Spinal cord (tissue), 10 donors: Measurements from ENCODE around the gene LYSMD4. TPM values are rescaled to one million over a fixed set of nuclear protein-coding genes. Genes with fewer than 3 reads are reported as not detected.
"Not testable (repeated sequence)": the region's sequence is repeated elsewhere in the genome, so short reads cannot be mapped to it uniquely, and the experiment has no call there.

Source experiments
- DNase-seq, 6 donors: peaks; one replicate each; pipeline versions ENCODE4 v3.0.0 to v3.0.0-alpha.2; 2013 to 2015; ENCODE audit warnings: low spot score in 6 of 6, low read depth in 4 of 6
- H3K27ac ChIP-seq: one replicate; pipeline ENCODE4 v1.5.1; 2013; ENCODE audit warnings: low read depth, low read length, control low read depth
- H3K27me3 ChIP-seq: one replicate; pipeline ENCODE4 v1.6.1; 2013; ENCODE audit warnings: low read length; ENCODE audit not compliant: control insufficient read depth, insufficient read depth
- H3K36me3 ChIP-seq: one replicate; pipeline ENCODE4 v1.6.1; 2013; ENCODE audit warnings: low read length; ENCODE audit not compliant: control insufficient read depth, insufficient read depth
- H3K4me1 ChIP-seq: one replicate; pipeline ENCODE4 v1.6.1; 2013; ENCODE audit warnings: low read length; ENCODE audit not compliant: control insufficient read depth, insufficient read depth
- H3K4me3 ChIP-seq: one replicate; pipeline ENCODE4 v1.5.1; 2013; ENCODE audit warnings: low read depth, low read length, control low read depth
- H3K9me3 ChIP-seq: one replicate; pipeline ENCODE4 v1.6.1; 2013; ENCODE audit warnings: low read length; ENCODE audit not compliant: control insufficient read depth, insufficient read depth
- WGBS: methylation state at CpG from one replicate; pipeline ENCODE4 v1.1.5; 2013; ENCODE audit warnings: missing lambda C conversion rate; ENCODE audit not compliant: insufficient coverage; 5-methylcytosine and 5-hydroxymethylcytosine counted together
- long read RNA-seq, 4 donors: transcript quantifications; one replicate each; lab custom pipeline, GENCODE V29; 2026
- polyA plus RNA-seq, 2 donors: library from polyadenylated mRNA; unstranded; fragments of 120-200 nt; gene quantifications; one replicate each; pipeline ENCODE4 v1.2.1, GENCODE V29; 2013; ENCODE audit not compliant: insufficient read length in 2 of 2
- total RNA-seq, 2 donors: library from RNA; depleted of rRNA in 1 of 2; stranded (reverse); fragments of 120-200 nt in 1 of 2; fragments of >200 nt in 1 of 2; gene quantifications; one replicate each; pipeline versions ENCODE4 v1.2.3 to v1.2.4, GENCODE V29; 2013 to 2014
- donor health status: healthy.

LYSMD4 gene
- total RNA-seq (10 to 100 TPM; 17.7 to 19.2 TPM), polyA plus RNA-seq (10 to 100 TPM; 15.3 to 21.4 TPM)
- long read RNA-seq, donor 1, transcript LYSMD4-203 (1 exons, 2,122 nt), result major isoform, 59 of 60 reads
- long read RNA-seq, donor 1, partial matches to known transcripts, result 0 of 60 reads
- long read RNA-seq, donor 1, other reads (novel, unspliced or antisense), result 0 of 60 reads
- long read RNA-seq, donor 2, transcript LYSMD4-203 (1 exons, 2,122 nt), result major isoform, 24 of 26 reads
- long read RNA-seq, donor 2, partial matches to known transcripts, result 0 of 26 reads
- long read RNA-seq, donor 2, other reads (novel, unspliced or antisense), result 0 of 26 reads
- long read RNA-seq, donor 3, transcript LYSMD4-203 (1 exons, 2,122 nt), result major isoform, 23 of 23 reads
- long read RNA-seq, donor 3, partial matches to known transcripts, result 0 of 23 reads
- long read RNA-seq, donor 3, other reads (novel, unspliced or antisense), result 0 of 23 reads
- long read RNA-seq, donor 4, transcript LYSMD4-203 (1 exons, 2,122 nt), result major isoform, 139 of 143 reads
- long read RNA-seq, donor 4, partial matches to known transcripts, result 0 of 143 reads
- long read RNA-seq, donor 4, other reads (novel, unspliced or antisense), result 0 of 143 reads

DNA sequence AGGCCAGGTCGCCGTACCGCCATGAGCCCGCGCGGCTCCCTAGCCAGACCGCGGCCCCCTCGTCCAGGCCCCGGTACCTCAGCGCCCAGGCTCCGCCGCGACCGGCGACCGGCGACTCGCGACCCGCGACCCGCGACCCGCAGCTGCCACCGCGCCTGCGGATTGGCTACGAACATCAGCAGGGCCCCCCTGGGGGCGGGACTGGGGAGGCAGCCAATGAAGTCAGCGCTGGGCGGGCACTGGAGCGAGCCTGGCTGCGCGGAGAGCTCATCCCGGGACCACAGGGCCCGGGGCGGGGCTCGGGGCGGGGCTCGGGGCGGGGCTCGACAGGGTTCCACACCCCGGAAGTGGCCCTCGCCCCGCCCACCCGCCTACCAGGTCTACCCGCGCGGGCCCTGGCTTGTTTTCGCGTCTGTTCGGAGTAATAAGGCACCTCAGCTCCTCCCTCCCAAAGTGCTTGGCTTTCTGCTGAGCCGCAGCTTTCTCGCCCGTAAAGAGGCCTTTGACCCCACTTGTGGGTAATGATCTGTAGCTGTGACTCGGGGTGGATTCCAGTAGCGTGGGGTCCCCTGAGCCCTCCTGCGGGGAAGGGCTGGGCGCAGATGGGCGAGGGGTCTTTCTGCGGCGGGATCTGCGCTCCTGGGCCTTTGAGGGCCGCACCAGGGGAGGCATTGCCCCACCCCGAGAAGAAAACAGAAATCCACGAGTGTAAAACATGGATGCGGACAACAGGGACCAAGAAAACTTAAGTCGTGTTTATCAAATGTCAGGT, at the start of gene LYSMD4:
LYSMD4 (minus strand) TSS at position 170 of the 772 bp plus-strand sequence. CDS start 1,438 bp downstream, outside the sequence.
- Histone ChIP-seq H3K27me3 (no peaks in the 10 kb centered on the region), H3K27ac (peak within 1 kb of the TSS; percentile 65), H3K4me3 (peak within 1 kb of the TSS; percentile 71), H3K9me3 (no peaks in the 10 kb centered on the region), H3K36me3 (peaks cover 14% of the 10 kb centered on the region), H3K4me1 (peaks cover 14% of the 10 kb centered on the region)
- 4% methylated on average over 67 of the region's 69 CpGs for WGBS
- peak; percentile 76 to 99 (median 92) for DNase-seq

DNA sequence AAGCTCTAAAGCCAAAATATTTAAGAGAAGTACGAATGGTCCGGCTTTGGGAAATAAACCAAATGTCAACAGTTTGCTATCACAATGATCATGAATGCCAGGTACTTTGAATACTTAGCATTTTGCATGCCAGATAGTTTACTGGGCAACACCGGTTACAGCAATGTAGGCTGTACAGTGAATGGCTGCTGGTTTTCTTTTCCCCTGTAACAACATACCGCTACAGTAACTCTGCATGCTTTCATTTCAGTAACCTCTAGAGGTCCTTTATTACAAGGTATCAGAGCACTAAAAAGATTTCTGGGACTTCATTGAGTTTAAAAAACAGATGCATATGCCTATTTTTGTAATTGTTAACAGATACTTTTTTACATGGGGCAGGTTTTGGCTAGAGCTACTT, 48.8 kb upstream of the LYSMD4 start:
- not testable (repeated sequence) for H3K4me1 ChIP-seq, DNase-seq, H3K9me3 ChIP-seq, H3K27me3 ChIP-seq, H3K27ac ChIP-seq, H3K36me3 ChIP-seq, H3K4me3 ChIP-seq
- WGBS, result no CpG with 5 or more reads among the region's 4 CpGs

DNA sequence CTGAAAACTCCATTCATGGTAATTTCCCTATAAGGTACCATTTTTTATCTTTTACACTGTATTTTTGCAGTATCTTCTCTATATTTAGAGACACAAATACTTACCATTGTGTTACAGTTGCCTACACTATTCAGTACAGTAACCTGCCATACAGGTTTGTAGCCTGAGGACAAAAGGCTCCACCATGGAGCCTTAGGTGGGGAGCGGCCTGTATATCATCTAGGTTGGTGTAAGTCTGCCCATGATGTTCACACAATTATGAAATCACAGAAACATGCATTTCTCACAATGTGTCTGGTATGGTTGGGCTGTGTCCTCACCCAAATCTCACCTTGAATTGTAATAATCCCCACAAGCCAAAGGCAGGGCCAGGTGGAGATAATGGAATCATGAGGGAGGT, 43.9 kb upstream of the LYSMD4 start:
- H3K4me1 ChIP-seq, result no peaks in the 10 kb centered on the region
- WGBS, result no CpG with 5 or more reads among the region's 1 CpG
- H3K27ac ChIP-seq, result no peak overlapping the region
- no peak overlapping the region for H3K4me3 ChIP-seq
- H3K27me3 ChIP-seq, result no peaks in the 10 kb centered on the region
- no peak for DNase-seq
- H3K36me3 ChIP-seq, result no peaks in the 10 kb centered on the region
- no peaks in the 10 kb centered on the region for H3K9me3 ChIP-seq

DNA sequence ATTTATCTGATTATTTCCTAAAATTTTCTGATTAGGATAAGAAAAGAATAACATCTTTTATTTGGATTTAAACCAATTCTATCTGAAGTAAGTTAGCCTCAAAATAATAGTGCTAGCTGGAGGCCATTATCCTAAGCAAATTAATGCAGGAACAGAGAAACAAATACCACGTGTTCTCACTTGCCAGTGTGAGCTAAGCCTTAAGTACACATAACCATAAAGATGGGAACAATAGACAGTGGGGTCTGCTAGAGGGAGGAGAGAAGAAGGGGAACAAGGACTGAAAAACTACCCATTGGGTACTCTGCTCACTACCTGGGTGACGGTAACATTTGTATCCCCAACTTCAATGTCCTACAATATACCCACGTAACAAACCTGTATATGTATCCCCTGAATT, 31.3 kb upstream of the LYSMD4 start:
- Histone ChIP-seq H3K27me3 (no peaks in the 10 kb centered on the region), H3K4me3 (no peak overlapping the region), H3K36me3 (no peaks in the 10 kb centered on the region), H3K27ac (no peak overlapping the region), H3K4me1 (no peaks in the 10 kb centered on the region), H3K9me3 (no peaks in the 10 kb centered on the region)
- DNase-seq, result no peak
- WGBS, result no CpG with 5 or more reads among the region's 3 CpGs

DNA sequence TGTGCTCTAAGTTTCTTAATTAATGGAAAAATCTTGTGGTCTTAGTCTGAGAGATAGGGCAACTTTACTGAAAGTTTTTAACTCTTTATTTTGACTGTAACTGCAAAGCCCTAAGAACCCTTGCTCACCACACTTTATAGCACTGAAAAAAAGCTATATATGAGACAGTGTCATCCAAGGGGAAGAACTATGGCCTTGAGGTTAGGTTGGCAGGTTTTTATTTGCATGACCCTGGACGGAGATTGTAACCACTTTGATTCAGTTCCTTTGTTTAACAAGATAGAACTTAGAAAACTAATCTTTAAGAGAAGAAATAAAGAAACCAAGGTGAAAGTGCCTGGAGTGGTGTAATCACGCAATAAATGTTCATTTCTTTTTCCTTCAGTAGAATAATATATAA, 30.6 kb upstream of the LYSMD4 start:
- no peaks in the 10 kb centered on the region for H3K36me3 ChIP-seq
- no peak overlapping the region for H3K4me3 ChIP-seq
- no peaks in the 10 kb centered on the region for H3K9me3 ChIP-seq
- H3K4me1 ChIP-seq, result no peaks in the 10 kb centered on the region
- WGBS, result no CpG with 5 or more reads among the region's 2 CpGs
- H3K27ac ChIP-seq, result no peak overlapping the region
- no peaks in the 10 kb centered on the region for H3K27me3 ChIP-seq
- no peak for DNase-seq

DNA sequence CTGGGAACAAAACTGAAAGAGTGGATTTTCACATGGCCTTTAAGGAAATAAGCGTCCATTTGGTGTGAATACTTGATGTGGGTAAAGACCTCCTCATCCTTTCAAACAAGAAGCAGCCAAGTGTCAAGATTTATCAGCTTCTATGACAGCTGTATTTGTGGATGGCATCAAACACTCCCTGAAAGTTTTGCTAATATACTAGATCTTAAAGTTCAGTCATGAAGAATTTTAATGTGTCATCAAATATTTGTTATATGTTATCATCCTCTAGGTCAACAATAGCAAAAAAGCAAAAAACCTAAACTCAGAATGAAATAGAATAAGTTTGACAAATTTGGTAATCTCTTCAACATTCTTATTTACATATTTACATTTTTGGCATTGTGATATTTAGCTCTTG, 29.1 kb upstream of the LYSMD4 start:
- Histone ChIP-seq H3K27ac (no peak overlapping the region), H3K4me1 (no peaks in the 10 kb centered on the region), H3K9me3 (no peaks in the 10 kb centered on the region), H3K27me3 (no peaks in the 10 kb centered on the region), H3K36me3 (no peaks in the 10 kb centered on the region), H3K4me3 (no peak overlapping the region)
- no peak for DNase-seq
- no CpG with 5 or more reads among the region's 1 CpG for WGBS

DNA sequence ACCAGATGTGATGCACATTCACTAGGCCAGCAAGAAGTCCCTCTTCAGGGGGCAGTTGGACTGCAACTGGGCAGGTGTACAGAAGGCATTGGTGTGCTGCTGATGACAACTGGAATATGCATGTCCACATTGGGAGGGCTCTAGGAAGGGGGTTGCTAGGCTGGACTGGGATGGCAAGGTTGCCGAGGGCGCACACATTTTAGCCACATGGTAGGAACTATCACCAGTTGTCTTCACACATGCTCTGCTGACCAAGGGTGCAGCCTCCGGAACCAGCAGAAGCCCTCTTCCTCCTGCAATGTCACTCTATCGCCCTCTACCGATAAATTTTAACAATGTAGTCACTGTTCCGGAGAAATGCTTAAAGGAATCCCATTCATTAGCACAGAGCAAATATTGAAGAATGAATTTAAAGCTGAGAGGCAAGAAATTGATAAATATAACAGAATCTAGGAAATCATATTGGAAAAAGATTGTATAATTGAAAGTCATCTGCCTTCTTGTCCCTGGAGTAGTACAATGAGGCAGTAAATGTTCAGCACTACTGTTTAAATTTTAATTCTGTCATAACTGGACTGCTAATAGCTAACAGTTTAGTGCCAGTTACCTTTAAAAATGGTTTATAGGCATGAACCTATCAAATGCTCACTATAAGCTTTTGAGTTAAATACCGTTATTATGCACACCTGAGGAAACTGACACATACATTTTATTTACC, 22.6 kb upstream of the LYSMD4 start:
- no CpG with 5 or more reads among the region's 7 CpGs for WGBS
- no peak overlapping the region for H3K4me3 ChIP-seq
- peaks cover 4% of the 10 kb centered on the region for H3K4me1 ChIP-seq
- no peaks in the 10 kb centered on the region for H3K27me3 ChIP-seq
- H3K9me3 ChIP-seq, result no peaks in the 10 kb centered on the region
- peak in 3 of 6 donors; percentile 48 to 84 (median 81) for DNase-seq
- no peak overlapping the region for H3K27ac ChIP-seq
- no peaks in the 10 kb centered on the region for H3K36me3 ChIP-seq

DNA sequence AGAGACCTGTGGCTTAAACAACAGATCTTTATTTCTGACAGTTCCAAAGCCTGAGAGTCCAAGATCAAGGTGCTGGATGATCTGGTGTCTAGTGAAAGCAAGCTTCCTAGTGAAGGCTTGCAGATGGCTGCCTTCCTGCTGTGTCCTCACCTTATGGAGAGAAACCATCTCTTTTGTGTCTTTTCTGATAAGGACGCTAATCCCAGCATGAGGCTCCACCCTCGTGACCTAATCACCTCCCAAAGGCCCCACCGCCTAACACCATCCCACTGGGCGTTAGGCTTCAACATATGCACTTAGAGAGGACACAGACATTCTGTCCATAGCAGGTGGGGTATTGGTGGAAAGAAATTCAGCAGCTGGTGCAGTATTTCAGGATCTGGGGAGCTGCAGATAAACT, 19.8 kb upstream of the LYSMD4 start:
- Histone ChIP-seq H3K9me3 (no peaks in the 10 kb centered on the region), H3K27ac (no peak overlapping the region), H3K4me1 (peaks cover 4% of the 10 kb centered on the region), H3K27me3 (no peaks in the 10 kb centered on the region), H3K4me3 (no peak overlapping the region), H3K36me3 (no peaks in the 10 kb centered on the region)
- WGBS, result 73% methylated on average over 2 of the region's 4 CpGs
- DNase-seq, result no peak

DNA sequence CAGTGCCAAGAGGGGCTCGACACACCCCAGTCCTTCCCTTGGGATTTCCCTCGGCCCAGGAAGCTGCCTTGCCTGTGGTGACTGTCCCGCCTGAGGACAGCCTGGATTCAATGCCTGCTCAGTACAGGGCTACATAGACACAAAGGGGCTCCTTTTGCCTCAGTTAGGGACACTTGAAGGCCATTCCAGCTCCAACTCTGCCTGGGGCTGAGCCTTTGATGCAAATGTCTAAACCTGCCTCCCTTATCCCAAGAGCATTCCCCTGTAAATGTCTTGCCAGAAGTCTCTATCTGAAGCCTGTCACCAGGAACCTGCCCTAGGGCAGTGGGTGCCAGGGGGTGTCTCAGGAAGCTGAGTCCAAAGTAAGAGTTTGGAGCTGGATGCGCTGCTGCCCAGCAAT, 19.3 kb upstream of the LYSMD4 start:
- no peaks in the 10 kb centered on the region for H3K36me3 ChIP-seq
- H3K4me3 ChIP-seq, result no peak overlapping the region
- no peak overlapping the region for H3K27ac ChIP-seq
- H3K27me3 ChIP-seq, result no peaks in the 10 kb centered on the region
- H3K4me1 ChIP-seq, result peaks cover 4% of the 10 kb centered on the region
- WGBS, result 83% methylated on average over 4 of the region's 4 CpGs
- no peak for DNase-seq
- no peaks in the 10 kb centered on the region for H3K9me3 ChIP-seq
